ENCODE results near the gene MPP1. TPM values are rescaled to one million over a fixed set of nuclear protein-coding genes. Genes with fewer than 3 reads are reported as not detected.
A peak's percentile ranks its signal among the peaks of the same experiment; 100 is the strongest.
"Not testable (repeated sequence)": the region's sequence is repeated elsewhere in the genome, so short reads cannot be mapped to it uniquely, and the experiment has no call there.

MPP1 gene
- total RNA-seq, 1 experiment from 2014 or later: 28.9 TPM

DNA sequence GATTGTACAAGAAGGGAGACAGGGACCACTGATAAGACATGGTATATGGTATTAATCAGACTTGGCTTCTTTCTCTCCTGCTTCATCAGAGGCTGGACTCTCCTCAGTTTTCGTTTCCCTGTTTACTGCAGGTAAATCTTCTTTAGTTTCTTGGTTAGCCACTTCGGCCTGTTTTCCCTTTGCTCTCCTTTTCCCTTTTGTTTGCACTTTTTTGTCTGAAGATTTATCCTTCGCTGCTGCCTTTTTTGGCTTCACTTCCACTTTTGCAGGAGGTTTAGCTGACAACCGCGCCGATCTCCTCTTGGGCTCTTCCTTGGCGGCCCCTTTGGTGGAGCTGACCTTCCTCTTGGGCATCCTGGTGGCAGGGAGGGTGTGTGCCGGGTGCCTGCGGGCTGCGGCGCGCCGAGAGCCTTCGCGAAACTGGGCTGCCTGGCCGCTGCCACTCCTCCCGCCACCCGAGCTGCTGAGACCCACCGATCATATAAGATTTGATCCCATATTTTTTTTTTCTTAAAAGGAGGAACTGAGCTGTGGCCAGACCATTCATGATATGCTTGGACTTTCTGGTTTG, 11.8 kb upstream of the MPP1 start:
- not testable (repeated sequence) for H3K36me3 ChIP-seq, H3K9me3 ChIP-seq, H3K27me3 ChIP-seq, H3K4me3 ChIP-seq, DNase-seq

DNA sequence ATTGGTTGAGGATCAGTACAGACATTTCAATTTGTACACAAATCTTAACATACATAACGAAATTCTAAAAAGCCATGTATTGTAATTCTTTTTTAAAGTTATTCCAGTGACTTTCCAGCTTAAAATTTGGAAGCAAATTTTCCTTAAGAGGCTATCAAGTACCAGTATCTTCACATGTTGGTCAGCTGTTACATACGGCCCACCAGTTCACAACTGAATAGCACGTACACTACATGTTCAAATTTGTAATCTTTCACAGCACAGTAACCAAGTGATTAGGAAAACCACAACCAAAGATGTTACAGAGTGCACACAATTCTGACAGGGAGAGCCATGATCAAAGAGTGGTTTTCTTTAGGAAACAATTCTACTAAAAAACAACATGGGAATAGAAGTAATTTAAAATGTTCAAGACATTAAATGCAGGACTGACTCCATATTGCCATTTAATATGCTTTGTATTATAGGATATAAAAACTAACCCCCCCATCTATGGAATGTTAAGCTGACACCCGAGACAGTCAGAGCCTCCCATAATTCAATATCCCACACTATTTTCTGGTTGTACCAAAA, 11.1 kb upstream of the MPP1 start:
- not testable (repeated sequence) for H3K4me3 ChIP-seq, H3K36me3 ChIP-seq, H3K27me3 ChIP-seq, H3K9me3 ChIP-seq, DNase-seq

DNA sequence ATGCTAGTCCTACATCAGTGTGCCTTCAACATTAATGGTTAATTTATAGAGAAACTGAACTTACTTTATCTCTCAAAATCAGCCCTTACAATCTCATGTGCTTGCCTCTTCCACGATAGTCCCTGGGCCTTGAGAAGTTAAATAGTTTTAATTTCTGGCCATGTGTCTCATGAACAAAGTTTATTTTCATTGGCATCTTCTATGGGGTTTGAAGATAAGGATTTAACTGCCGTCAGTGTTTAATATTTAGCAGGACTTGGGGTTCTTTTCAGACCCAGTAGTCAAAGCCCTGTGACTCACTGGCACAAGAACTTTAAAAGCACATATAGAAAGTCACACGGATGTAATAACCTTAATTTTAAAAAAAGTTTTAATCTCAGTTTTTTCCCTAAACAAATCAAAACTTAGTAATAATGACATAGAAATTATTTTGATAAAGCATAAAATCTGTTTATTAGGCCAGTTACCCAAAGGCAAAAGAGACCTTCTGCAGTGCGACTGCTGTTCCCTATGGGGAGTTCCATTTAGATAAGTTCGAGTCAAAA, 10.1 kb upstream of the MPP1 start:
- H3K27me3 ChIP-seq: no peaks in the 10 kb centered on the region
- DNase-seq: no peak
- no peak overlapping the region for H3K4me3 ChIP-seq

DNA sequence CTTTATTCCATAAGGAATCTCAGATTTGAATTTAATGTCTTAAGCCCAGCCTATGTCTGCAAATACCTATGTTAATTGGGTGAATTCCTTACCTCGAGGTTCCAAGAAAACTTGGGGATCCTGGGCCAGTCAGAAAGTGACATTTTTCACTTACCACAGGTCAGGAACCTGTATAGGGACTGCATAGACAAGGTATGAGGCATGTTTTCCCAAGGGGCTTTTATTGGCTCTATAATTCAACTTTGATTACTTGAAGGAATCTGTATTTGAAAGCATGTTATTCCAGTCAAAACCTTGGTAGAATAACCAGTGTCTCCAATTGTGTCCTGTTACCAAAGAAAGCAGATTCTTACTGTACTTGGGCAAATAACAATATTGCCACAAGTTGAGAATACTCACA, 8.5 kb upstream of the MPP1 start:
- DNase-seq: no peak
- Histone ChIP-seq H3K36me3 (no peaks in the 10 kb centered on the region), H3K4me3 (no peak overlapping the region), H3K27me3 (no peaks in the 10 kb centered on the region), H3K9me3 (no peaks in the 10 kb centered on the region)

More for the DNA sequence above, 10.1 kb upstream of the MPP1 start:
- no peaks in the 10 kb centered on the region for H3K36me3 ChIP-seq
- no peaks in the 10 kb centered on the region for H3K9me3 ChIP-seq

DNA sequence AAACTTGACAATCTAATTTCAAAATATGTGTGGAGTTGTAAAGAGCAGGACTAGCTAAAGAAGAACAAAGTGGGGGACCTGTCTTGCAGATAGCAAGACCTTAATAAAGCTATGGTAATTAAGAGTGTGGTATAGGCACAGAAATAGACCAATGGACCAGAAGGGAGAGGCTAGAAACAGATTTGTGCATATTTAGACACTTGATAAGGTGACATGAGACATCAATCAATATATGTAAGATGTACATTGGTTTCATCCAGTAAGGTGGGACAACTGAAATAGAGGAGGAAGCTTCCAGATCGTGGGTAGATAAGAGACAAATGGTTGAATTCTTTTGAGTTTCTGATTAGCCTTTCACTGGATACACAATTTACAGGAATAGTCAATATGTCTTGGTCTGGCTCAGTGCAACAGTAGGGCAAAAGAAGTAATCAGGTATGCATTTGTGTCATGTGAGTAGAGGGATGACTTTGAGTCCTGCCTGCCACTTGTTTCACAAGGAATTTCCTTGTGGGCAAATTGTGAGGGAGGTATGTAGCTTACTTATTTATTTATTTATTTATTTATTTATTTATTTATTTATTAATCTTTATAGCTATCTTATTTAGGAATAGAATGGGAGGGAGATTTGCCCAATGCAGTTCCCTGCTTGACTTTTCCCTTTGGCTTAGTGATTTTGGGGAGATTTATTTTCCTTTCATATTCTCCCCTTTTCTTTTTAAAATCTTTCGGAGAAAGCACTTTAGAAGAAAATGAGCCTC, 7.2 kb upstream of the MPP1 start:
- Histone ChIP-seq H3K27me3 (no peaks in the 10 kb centered on the region), H3K4me3 (no peak overlapping the region), H3K36me3 (no peaks in the 10 kb centered on the region), H3K9me3 (no peaks in the 10 kb centered on the region)
- DNase-seq: no peak

DNA sequence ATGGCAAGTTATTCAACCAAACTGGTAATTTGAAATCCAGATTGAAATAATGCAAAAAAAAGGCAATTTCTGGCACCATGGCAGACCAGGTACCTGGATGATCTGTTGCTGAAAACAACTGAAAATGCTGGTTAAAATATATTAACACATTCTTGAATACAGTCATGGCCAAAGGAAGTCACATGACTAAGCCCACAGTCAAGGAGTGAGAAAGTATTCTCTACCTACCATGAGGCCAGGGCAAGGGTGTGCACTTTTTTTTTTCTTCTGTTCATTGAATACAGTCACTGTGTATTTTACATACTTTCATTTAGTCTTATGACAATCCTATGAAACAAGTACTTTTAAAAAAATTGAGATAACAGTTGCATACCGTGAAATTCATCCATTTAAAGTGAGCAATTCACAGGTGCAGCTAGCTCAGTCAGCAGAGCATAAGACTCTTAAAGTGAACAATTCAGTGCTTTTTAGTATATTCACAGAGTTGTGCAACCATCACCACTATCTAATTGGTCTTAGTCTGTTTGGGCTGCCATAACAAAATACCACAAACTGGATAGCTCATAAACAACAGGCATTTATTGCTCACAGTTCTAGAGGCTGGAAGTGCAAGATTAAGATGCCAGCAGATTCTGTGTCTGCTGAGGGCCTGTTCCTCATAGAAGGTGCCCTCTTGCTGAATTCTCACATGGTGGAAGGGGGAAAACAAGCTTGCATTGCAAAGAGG, 4.8 kb upstream of the MPP1 start:
- H3K9me3 ChIP-seq: no peaks in the 10 kb centered on the region
- no peak for DNase-seq
- no peaks in the 10 kb centered on the region for H3K36me3 ChIP-seq
- H3K4me3 ChIP-seq: no peak overlapping the region
- no peaks in the 10 kb centered on the region for H3K27me3 ChIP-seq

DNA sequence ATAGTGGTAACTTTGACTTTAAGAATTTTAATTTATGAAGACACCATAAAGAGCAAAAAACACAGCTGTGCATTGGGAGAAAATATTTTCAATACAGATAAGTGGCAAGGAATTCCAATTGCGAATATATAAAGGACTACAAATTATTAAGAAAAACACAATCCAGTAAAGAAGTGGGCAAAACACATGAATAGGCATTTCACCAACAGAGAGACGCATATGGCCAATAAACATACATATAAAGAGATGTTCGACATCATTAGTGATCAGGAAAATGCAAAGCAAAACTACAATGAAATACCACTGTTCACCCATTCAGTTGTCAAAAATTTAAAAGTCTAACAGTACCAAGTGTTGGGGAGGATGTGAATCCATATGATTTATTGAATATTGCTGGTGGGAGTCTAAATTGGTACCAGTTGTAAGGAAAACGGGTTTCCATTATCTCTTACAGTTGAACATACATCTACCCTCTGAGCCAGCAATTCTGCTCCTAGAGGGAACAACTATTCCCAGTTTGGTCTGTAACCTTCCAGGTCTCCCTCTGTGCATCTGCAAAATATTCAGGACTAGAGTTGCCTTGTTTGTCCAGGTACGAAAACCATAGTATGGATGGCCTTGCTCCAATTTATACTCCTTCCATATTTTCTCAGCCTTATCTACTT, 1.7 kb upstream of the MPP1 start:
- DNase-seq: no peak
- H3K36me3 ChIP-seq: no peaks in the 10 kb centered on the region
- H3K4me3 ChIP-seq: no peak overlapping the region
- H3K9me3 ChIP-seq: no peaks in the 10 kb centered on the region
- H3K27me3 ChIP-seq: no peaks in the 10 kb centered on the region

DNA sequence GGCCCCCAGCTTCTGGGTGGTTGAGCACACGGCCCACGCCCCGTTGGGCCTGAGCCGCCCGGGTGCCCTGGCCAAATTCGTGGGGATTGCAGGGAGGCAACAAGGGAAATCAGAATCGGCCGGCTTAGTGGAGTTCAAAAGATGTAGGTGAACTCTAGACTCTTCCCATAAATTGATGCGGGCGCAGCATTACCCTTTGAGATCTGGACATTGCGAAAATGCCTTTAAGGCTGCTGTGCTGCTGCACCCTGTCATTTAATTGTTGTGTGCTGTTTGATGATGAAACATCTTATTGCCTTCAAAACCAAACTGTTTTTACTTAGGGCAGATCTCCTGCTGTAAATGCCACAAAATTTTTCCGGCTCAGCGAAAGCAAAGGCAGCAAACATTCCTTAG, 409 bp upstream of the MPP1 start:
- Histone ChIP-seq H3K9me3 (no peaks in the 10 kb centered on the region), H3K27me3 (no peaks in the 10 kb centered on the region), H3K4me3 (peak overlapping the region; percentile 59), H3K36me3 (no peaks in the 10 kb centered on the region)
- DNase-seq: no peak

DNA sequence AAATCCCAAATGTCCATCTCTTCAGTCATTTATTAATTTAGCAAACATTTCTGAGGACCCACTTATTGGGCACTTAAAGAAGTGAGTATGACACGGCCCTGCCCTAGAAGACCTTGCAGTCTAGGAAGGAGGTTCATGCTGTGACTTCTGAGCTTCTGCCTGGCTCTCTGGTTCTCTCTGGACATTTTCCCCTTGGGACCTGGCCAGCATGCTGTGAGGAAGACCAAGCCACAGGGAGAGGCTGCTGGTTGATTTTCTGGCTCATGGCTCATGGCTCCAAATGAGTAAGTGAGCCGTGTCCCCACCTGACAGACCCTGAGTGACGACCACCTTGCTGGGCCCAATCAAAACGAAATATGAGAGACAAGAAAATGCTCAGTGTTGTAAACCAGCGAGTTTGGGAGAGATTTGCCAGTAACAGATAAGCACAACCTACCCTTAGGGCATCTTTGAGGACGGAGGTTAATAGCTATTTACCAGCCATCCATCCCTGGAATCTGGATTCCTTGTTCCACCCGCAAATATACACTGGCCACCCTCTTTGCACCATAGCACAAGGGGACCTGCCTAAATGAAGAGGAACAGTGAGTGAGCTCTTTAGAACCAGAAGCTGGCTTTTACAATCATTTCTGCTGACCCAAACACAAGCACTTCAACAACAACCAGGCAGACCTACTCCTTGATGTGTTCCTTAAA, 876 bp downstream of the MPP1 start:
- no peaks in the 10 kb centered on the region for H3K9me3 ChIP-seq
- DNase-seq: no peak
- H3K36me3 ChIP-seq: no peaks in the 10 kb centered on the region
- peak overlapping the region; percentile 59 for H3K4me3 ChIP-seq
- no peaks in the 10 kb centered on the region for H3K27me3 ChIP-seq

DNA sequence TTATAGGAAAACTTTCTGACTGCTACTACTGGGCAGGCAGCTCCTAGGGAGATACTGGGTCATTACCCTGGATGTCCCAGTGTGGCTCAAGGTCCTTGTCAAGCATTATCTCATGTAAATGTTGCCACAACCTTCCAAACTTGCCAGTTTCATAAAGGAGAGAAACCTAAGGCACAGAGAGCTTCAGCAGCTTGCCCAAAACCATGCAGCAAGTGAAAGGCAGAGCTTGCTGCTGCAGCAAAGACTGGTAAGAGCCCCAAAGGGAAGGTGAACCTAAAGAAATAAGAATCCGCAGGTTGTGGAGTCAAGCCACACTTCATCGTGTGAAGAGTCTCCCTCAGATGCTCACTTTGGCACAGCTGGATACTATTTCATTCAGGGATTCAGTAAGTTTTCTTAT, 2.3 kb downstream of the MPP1 start:
- Histone ChIP-seq H3K36me3 (no peaks in the 10 kb centered on the region), H3K9me3 (no peaks in the 10 kb centered on the region), H3K4me3 (no peak overlapping the region), H3K27me3 (no peaks in the 10 kb centered on the region)
- DNase-seq: no peak

DNA sequence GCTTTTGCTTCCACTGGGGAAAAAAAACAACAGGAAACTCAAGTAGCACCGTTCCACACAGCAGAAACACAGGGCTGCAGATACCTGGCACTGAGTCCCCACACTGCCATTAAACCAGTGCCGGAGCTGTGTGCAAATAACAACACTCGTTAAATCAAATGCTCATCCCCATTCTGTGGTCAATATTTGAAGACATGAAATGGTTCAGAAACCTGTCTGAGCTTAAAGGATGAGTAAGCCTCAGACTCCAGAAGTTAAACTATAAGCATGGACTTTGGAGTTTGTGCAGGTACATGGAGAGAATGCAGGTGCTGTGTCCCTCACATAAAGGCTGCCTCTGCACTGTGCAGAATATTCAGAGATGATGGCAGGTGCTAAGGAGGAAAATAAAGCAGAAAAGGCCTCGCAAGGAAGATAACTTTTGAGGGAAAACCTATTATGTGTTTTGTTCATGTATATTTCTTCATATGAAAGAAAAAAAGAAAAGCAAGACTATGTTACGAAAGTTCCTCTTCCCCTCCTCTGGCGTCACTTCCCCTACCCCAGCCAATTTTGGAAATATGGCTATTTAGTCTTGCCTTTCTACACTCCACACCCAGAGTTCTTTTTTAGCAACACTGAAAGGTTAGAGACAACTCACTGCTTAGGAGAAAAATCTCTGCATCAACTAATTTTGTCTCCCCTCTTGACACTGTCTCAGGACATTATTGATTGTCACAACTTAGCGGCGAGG, 4.6 kb downstream of the MPP1 start:
- H3K36me3 ChIP-seq: no peaks in the 10 kb centered on the region
- H3K4me3 ChIP-seq: no peak overlapping the region
- DNase-seq: no peak
- no peaks in the 10 kb centered on the region for H3K9me3 ChIP-seq
- no peaks in the 10 kb centered on the region for H3K27me3 ChIP-seq

DNA sequence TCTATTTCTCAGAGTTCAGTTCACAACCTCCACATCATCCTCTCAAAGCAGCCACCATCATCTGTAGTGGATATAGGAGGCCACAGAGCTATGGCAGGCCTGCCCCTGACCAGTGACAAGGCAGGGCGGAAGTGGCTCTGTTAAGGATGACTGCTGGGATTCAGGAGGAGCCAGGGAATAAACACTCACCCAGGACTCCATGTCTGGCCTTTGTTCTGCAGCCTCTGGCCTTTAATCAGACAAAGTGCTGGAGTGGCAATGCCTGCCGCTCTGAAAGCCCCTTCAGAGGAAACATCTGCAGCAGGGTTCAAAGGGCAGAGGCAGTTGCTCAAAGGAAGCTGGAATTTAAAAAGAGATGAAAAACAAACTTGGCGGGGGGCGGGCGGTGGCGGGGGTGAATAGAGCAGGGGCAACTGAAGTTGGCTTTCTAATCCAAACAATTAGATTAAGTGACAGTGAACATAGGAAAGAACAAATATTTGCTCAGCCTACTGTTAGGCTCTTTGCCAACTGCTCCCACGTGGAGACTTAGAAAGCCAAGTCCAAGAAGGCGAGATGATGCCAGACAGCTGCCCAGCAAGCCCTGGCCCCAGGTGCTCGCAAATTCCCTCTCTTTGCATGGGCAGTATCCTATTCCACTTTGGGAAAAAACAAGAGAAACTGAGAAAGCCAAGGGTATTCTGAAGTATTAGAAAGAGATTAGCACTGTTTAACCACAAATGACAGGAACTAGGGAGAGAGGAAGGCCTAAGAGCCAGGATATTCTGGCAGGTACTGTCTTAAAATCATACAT, 5.5 kb downstream of the MPP1 start:
- no peaks in the 10 kb centered on the region for H3K9me3 ChIP-seq
- DNase-seq: no peak
- no peak overlapping the region for H3K4me3 ChIP-seq
- no peaks in the 10 kb centered on the region for H3K36me3 ChIP-seq
- no peaks in the 10 kb centered on the region for H3K27me3 ChIP-seq

DNA sequence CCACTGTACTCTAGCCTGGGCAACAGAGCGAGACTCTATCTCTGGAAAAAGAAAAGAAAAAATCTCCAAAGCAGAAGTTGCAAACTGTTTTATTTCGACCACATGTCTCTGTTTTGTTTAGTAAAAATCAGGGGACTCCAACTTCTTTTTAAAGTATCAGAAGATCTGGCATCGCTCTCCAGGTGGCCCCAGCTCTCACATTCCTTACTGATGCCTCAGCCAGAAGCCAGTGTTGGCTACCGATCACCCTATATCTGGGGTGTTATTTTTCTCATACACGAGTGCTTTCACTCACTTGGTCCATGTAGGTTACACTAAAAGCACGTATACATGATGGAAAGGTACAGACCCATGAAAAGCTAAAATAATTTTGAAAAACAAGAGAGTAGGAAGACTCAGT, 8.3 kb downstream of the MPP1 start:
- no peak overlapping the region for H3K4me3 ChIP-seq
- no peaks in the 10 kb centered on the region for H3K9me3 ChIP-seq
- no peaks in the 10 kb centered on the region for H3K27me3 ChIP-seq
- H3K36me3 ChIP-seq: no peaks in the 10 kb centered on the region
- no peak for DNase-seq

DNA sequence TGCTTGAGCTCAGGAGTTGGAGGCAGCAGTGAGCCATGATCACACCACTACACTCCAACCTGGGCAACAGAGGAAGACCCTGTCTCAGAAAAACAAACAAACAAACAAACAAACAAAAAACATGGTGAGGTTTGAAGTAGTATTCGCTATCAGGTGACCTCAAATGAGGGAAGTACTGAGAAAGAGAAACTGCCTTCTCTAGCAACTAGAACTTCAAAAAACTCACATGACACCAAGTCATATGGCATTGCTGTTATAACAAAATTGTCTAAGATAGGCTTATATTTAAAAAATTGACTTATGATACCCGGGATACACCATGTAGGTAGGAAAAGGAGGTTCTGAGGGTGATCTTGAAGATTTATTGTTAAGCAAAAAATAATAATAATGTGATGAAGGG, 10.3 kb downstream of the MPP1 start:
- DNase-seq: no peak

More for the DNA sequence above, 10.3 kb downstream of the MPP1 start:
- Histone ChIP-seq H3K4me3 (no peak overlapping the region), H3K9me3 (no peaks in the 10 kb centered on the region), H3K36me3 (no peaks in the 10 kb centered on the region), H3K27me3 (no peaks in the 10 kb centered on the region)

Data from MG63 (cell line).